ENCODE measurements around the gene TRMT6.

- TF ChIP-seq EZH2 (IDR thresholded peaks at IDR 0.05; ENCODE audit: insufficient read depth, poor library complexity, severe bottlenecking) (no peak), EZH2phosphoT487 (IDR thresholded peaks at IDR 0.05; ENCODE audit: insufficient read depth, low read depth) (no peak)
Observed at GRCh38 chr20:5950271-5951031, at the start of gene TRMT6, which contains the start of gene MCM8.
